ENCODE data around the gene ZNF638.

The ZNF638 gene

DNA sequence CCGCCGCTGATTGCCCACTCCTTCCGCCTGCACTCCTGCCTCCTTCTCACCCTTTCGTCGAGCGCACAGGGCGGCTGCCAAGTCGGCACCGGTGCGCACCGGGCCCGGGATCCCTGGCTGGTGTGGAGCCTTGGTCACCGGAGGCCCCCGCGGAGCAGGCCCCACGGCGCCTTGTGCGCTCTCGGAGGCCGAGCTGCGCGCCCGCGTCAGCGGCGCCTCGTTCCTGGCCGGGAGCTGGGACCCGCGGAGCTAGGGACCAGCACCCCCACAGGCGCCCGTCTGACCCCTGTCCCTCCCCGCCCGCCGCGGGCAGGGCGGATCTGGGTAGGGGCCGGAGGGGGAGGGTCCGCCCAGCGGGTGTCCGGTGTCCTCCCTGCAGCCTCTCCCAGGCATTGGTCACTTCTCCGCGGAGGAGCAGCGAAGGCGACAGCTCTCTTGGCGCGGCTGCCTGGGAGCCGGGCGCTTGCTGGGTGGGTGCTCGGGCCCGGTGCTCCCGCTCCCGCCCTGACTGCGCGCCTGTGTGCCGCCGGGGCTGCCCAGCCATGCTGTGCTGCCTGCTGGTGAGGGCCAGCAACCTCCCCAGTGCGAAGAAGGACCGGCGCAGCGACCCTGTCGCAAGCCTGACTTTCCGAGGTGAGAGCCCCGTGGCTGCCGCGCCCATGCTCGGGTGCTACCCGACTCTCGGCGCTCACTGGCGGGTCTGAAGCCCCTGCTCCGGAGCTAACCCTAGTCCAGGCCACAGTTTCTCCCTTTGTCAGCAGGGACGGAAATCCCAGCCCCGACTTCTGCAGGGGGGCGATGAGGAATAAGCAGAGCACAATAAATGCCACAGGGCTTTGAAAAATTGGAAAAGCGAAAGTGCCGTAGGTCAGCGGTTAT, 135.0 kb downstream of the ZNF638 start:
- Histone ChIP-seq H3K36me3 (ENCODE audit: control insufficient read depth, insufficient read depth, low read length) (no peaks in the 10 kb centered on the region), H3K4me1 (ENCODE audit: control insufficient read depth, insufficient read depth, low read length, poor library complexity, severe bottlenecking) (peaks cover 8% of the 10 kb centered on the region), H3K27ac (ENCODE audit: insufficient read depth, low read length, poor library complexity, severe bottlenecking) (no peak overlapping the region), H3K9me3 (ENCODE audit: control insufficient read depth, low read length) (no peaks in the 10 kb centered on the region), H3K4me3 (ENCODE audit: insufficient read depth, low read depth, low read length, poor library complexity, severe bottlenecking) (peak overlapping the region; percentile 65), H3K27me3 (replicated peaks; ENCODE audit: control insufficient read depth, insufficient read depth, low read length, poor library complexity, severe bottlenecking) (peaks cover 22% of the 10 kb centered on the region)
- DNase-seq = no peak

DNA sequence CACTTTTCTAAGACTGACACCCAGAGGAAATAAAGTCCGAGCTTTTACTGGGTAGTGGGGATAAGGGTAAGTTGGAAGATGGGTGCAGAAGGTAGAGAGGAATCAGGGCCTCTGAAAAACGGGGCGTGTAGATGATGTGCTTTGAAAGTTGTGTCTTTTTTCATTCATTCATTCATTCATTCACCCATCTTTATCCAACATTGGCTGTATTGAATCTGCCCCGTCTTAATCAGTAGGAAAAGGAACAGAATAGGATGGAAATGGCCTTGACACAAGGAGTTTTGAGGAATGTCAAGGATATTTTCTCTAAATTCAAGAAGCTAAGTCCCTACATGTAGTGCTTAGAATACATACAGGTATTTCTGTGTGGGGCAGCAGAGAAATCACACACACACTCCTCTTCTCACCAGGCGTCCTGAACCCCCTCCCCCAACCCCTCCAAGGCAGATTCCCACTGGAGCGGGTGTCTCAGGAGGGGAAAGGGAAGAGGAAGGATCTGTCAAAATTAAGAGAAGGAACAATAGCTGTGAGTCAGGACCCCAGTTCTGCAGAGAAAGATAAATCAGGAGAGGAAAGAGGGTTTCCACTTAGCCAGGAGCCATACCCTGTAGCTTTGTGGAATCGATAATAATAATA, 135.7 kb downstream of the ZNF638 start:
- H3K27me3 ChIP-seq (replicated peaks; ENCODE audit: control insufficient read depth, insufficient read depth, low read length, poor library complexity, severe bottlenecking) = peaks cover 22% of the 10 kb centered on the region
- H3K27ac ChIP-seq (ENCODE audit: insufficient read depth, low read length, poor library complexity, severe bottlenecking) = no peak overlapping the region
- H3K4me1 ChIP-seq (ENCODE audit: control insufficient read depth, insufficient read depth, low read length, poor library complexity, severe bottlenecking) = peaks cover 8% of the 10 kb centered on the region

DNA sequence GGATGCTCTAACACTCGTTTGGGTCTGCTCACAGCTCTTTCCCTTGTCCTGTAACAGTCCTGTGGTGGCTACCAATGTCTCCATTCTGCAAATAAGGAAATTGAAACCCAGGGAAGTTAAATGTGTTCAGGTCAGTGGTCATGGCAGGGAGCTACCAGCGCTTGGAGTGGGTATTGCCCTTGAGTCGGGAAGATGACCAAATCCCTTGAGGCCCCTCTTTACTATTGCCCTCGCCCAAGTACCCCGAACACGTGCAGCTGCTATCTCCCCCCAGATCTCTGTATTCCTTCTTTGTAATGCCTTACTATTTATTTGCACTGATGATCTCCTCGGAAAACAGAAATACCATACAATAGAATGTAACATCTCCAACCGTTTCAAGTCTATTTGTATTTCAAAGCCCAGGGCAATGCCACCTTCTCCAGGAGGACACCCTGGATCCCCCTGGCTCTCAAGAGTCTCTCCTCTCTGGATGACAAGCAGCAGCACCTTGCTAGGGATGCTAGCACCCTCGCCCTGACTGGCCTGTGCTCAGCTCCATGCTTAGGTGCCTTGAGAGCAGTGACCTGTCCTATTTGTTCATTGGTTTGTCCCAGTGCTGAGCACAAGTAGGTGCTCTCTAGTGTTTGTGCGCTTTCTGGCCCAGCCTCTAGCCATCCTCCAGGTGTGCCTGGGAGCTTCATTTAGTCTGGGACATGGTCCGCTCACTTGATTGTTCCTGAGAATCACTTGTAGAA, 136.9 kb downstream of the ZNF638 start:
- Histone ChIP-seq H3K4me3 (ENCODE audit: insufficient read depth, low read depth, low read length, poor library complexity, severe bottlenecking) (no peak overlapping the region), H3K36me3 (ENCODE audit: control insufficient read depth, insufficient read depth, low read length) (no peaks in the 10 kb centered on the region), H3K27me3 (replicated peaks; ENCODE audit: control insufficient read depth, insufficient read depth, low read length, poor library complexity, severe bottlenecking) (peaks cover 22% of the 10 kb centered on the region), H3K27ac (ENCODE audit: insufficient read depth, low read length, poor library complexity, severe bottlenecking) (no peak overlapping the region), H3K4me1 (ENCODE audit: control insufficient read depth, insufficient read depth, low read length, poor library complexity, severe bottlenecking) (peaks cover 8% of the 10 kb centered on the region), H3K9me3 (ENCODE audit: control insufficient read depth, low read length) (no peaks in the 10 kb centered on the region)
- DNase-seq = no peak

More for the DNA sequence above, 135.7 kb downstream of the ZNF638 start:
- Histone ChIP-seq H3K4me3 (ENCODE audit: insufficient read depth, low read depth, low read length, poor library complexity, severe bottlenecking) (peak overlapping the region; percentile 65), H3K36me3 (ENCODE audit: control insufficient read depth, insufficient read depth, low read length) (no peaks in the 10 kb centered on the region), H3K9me3 (ENCODE audit: control insufficient read depth, low read length) (no peaks in the 10 kb centered on the region)
- no peak for DNase-seq

DNA sequence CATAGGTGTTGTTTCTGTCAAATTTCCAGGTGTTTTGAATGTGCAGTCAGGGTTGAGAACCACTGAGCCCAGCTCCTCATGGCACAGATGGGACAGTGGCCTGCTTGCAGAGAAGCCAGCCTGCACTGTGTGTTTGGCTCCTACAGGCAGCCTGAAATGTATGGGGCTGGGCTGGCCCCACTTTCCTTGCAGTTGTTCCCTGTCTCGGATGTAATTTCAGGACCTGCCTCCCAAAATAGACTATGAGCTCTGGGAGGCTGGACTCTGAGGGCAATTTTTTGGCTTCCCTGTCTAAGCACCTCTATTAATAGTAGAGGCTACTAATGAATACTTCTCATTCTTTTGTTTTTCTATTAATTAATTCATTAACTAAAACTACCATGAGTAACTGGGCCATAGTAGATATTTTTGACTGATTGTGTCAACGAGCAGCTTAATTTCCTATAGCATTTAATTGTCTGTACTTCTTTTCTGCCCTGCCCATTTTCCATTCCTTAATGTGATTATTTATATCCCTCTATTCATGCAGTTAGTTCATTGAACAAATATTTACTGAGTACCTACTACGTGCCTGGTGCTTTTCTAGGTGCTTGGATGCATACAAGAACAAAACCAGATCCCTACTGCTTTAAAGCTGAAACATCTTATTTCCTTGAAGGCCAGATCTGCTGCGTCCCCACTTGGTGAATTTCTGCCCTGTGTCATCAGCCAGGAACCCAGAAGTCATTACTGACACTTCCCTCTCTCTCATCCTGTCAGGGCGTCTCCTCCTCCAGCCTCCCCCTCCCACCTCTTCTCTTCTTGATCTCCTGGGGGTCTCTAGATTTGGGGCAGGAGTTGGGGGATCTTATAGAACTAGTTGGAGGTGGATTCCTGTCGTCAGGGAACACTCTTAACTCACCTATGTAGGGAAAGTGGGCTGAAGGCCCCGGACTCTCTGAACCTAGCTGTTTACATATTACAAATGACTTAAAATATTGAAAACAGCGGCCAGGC, 138.1 kb downstream of the ZNF638 start:
- Histone ChIP-seq H3K36me3 (ENCODE audit: control insufficient read depth, insufficient read depth, low read length) (no peaks in the 10 kb centered on the region), H3K4me3 (ENCODE audit: insufficient read depth, low read depth, low read length, poor library complexity, severe bottlenecking) (no peak overlapping the region), H3K27ac (ENCODE audit: insufficient read depth, low read length, poor library complexity, severe bottlenecking) (no peak overlapping the region), H3K9me3 (ENCODE audit: control insufficient read depth, low read length) (no peaks in the 10 kb centered on the region), H3K4me1 (ENCODE audit: control insufficient read depth, insufficient read depth, low read length, poor library complexity, severe bottlenecking) (peaks cover 8% of the 10 kb centered on the region), H3K27me3 (replicated peaks; ENCODE audit: control insufficient read depth, insufficient read depth, low read length, poor library complexity, severe bottlenecking) (peaks cover 22% of the 10 kb centered on the region)
- DNase-seq = no peak

DNA sequence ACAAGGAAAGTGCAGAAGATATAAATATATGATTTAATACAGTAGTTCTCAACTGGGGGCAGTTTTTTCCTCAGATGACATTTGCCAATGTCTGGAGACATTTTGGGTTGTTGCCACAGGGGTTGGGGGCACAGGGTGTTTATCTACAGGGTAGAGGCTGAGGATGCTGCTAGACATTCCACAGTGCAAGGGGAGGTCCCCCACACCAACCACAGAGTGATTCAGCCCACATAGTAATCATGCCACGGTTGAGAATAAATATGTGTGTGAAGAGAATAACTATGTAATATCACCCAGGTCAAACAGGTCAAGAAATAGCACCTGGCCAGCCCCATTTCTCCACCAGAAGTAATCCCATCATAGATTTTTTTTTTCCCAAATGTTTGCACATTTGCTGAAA, 139.7 kb downstream of the ZNF638 start:
- no peak overlapping the region for H3K4me3 ChIP-seq (ENCODE audit: insufficient read depth, low read depth, low read length, poor library complexity, severe bottlenecking)
- H3K27me3 ChIP-seq (replicated peaks; ENCODE audit: control insufficient read depth, insufficient read depth, low read length, poor library complexity, severe bottlenecking) = peaks cover 14% of the 10 kb centered on the region
- H3K36me3 ChIP-seq (ENCODE audit: control insufficient read depth, insufficient read depth, low read length) = no peaks in the 10 kb centered on the region
- no peak overlapping the region for H3K27ac ChIP-seq (ENCODE audit: insufficient read depth, low read length, poor library complexity, severe bottlenecking)
- H3K9me3 ChIP-seq (ENCODE audit: control insufficient read depth, low read length) = no peaks in the 10 kb centered on the region
- no peak for DNase-seq
- H3K4me1 ChIP-seq (ENCODE audit: control insufficient read depth, insufficient read depth, low read length, poor library complexity, severe bottlenecking) = peaks cover 6% of the 10 kb centered on the region

DNA sequence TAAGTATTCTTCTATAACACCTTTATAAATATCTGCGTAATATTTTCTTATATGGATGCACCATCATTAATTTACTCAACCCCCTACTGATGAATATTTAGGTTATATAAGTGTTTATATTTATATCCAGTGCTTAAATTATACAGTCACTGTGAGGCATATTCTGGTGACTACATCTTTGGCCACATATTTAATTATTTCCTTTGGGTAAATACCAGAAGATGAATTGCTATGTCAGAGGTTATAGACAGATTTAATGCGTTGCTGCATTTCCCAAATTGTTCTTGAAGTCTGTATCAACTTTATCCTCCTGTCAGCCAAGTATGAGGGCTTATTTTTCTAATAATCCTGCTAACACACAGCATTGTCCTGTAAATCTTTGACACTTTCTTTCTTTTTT, 140.4 kb downstream of the ZNF638 start:
- no peak for DNase-seq
- H3K27ac ChIP-seq (ENCODE audit: insufficient read depth, low read length, poor library complexity, severe bottlenecking) = no peak overlapping the region
- H3K4me1 ChIP-seq (ENCODE audit: control insufficient read depth, insufficient read depth, low read length, poor library complexity, severe bottlenecking) = peaks cover 3% of the 10 kb centered on the region

DNA sequence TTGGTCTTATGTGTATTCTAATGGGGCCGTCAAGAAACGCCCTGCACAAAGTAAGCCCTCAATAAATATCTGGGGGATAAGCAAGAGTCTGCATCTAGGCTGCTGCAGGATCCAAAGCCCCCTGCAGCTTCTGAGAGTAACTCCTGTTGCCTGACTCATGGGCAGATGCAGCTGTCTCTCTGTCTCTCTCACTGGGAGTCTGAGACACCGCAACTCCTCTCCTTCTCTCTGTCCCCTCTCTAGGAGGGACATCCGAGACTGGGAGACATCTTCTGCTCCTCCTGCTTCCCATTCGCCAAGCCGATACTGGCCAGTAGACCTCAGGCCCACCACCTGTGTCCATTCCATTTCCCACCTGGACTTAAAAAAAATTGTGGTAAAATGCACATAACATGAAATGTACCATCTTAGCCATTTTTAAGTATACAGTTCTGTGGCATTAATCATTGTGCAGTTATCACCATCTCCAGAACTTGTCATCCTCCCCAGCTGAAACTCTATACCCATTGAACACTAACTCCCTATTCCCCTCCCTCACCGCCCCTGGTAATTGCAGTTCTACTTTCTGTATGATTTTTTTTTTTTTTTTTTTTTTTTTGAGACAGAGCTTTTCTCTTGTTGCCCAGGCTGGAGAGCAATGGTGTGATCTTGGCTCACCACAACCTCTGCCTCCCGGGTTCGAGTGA, 141.9 kb downstream of the ZNF638 start:
- Histone ChIP-seq H3K9me3 (ENCODE audit: control insufficient read depth, low read length) (no peaks in the 10 kb centered on the region), H3K4me3 (ENCODE audit: insufficient read depth, low read depth, low read length, poor library complexity, severe bottlenecking) (no peak overlapping the region)

More for the DNA sequence above, 140.4 kb downstream of the ZNF638 start:
- H3K9me3 ChIP-seq (ENCODE audit: control insufficient read depth, low read length) = no peaks in the 10 kb centered on the region
- peaks cover 9% of the 10 kb centered on the region for H3K27me3 ChIP-seq (replicated peaks; ENCODE audit: control insufficient read depth, insufficient read depth, low read length, poor library complexity, severe bottlenecking)
- H3K4me3 ChIP-seq (ENCODE audit: insufficient read depth, low read depth, low read length, poor library complexity, severe bottlenecking) = no peak overlapping the region
- H3K36me3 ChIP-seq (ENCODE audit: control insufficient read depth, insufficient read depth, low read length) = no peaks in the 10 kb centered on the region

DNA sequence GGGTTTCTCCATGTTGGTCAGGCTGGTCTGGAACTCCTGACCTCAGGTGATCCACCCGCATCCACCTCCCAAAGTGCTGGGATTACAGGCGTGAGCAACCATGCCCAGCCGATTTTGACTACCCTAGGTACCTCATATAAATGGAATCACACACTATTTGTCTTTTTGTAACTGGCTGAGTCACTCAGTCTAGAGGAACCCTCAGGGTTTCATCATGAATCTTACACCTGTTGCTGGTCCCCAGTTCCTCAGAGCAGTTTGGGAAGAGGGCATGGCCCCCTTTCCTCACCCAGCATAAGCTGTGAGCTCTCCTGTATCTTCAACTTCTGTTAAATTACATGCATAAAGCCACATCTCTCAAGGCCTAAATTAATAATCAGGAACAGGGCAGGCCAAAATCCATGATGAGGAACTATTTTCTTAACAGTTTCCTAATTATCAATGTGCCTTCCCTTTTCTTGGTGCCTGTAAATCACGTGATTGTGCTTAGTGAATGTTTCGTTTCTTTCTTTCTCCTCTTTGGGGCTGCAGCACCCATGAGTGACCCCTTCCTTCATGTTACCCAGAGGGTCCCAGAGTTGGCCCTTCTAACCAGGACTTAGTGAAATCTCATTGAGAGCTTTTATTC, 142.6 kb downstream of the ZNF638 start:
- H3K4me3 ChIP-seq (ENCODE audit: insufficient read depth, low read depth, low read length, poor library complexity, severe bottlenecking) = no peak overlapping the region
- H3K4me1 ChIP-seq (ENCODE audit: control insufficient read depth, insufficient read depth, low read length, poor library complexity, severe bottlenecking) = no peaks in the 10 kb centered on the region
- DNase-seq = no peak
- no peaks in the 10 kb centered on the region for H3K27me3 ChIP-seq (replicated peaks; ENCODE audit: control insufficient read depth, insufficient read depth, low read length, poor library complexity, severe bottlenecking)
- H3K27ac ChIP-seq (ENCODE audit: insufficient read depth, low read length, poor library complexity, severe bottlenecking) = no peak overlapping the region
- no peaks in the 10 kb centered on the region for H3K9me3 ChIP-seq (ENCODE audit: control insufficient read depth, low read length)
- H3K36me3 ChIP-seq (ENCODE audit: control insufficient read depth, insufficient read depth, low read length) = no peaks in the 10 kb centered on the region

More for the DNA sequence above, 141.9 kb downstream of the ZNF638 start:
- no peaks in the 10 kb centered on the region for H3K36me3 ChIP-seq (ENCODE audit: control insufficient read depth, insufficient read depth, low read length)
- no peak overlapping the region for H3K27ac ChIP-seq (ENCODE audit: insufficient read depth, low read length, poor library complexity, severe bottlenecking)
- DNase-seq = no peak
- H3K4me1 ChIP-seq (ENCODE audit: control insufficient read depth, insufficient read depth, low read length, poor library complexity, severe bottlenecking) = no peaks in the 10 kb centered on the region
- peaks cover 7% of the 10 kb centered on the region for H3K27me3 ChIP-seq (replicated peaks; ENCODE audit: control insufficient read depth, insufficient read depth, low read length, poor library complexity, severe bottlenecking)

All from effector memory CD4-positive, alpha-beta T cell (primary cell).